Upper lobe of left lung (tissue), 6 donors: Measurements from ENCODE around the gene ANKRD62. TPM values are rescaled to one million over a fixed set of nuclear protein-coding genes. Genes with fewer than 3 reads are reported as not detected.

Experiments
- small RNA-seq, 4 donors: library from RNA; depleted of rRNA; stranded (forward); fragments of <200 nt; gene quantifications; one replicate each; pipeline ENCODE3, GENCODE V24; 2016
- total RNA-seq, 6 donors: library from RNA; depleted of rRNA in 4 of 6; stranded (reverse); fragments of >200 nt in 4 of 6; gene quantifications; one replicate each; pipeline versions ENCODE4 v1.1.0 to v1.2.1, GENCODE V29; 2016 to 2021
- donor health status: DM: no; HTN: no; CAD: no; lungs with moderate emphysema.
- donor health status: DM: no; HTN: yes; CAD: no; lungs with severe emphysema.

Gene ANKRD62
- total RNA-seq, 6 donors from 2014 or later: 0.30 to 6.3 (median 0.40) TPM; not detected in 3

Small RNA genes lying within 50 kb of the gene (small RNA-seq; reads per million reads assigned to genes)
- 0 reads per million in 4 donors for gene RNU6-324P

Other genes starting within 250 kb of the ANKRD62 start
- 10 to 100 TPM; 29.3 to 61.4 (median 50.0) TPM for gene CHMP1B, start 242.4 kb upstream of the ANKRD62 start, total RNA-seq
- 100 to 1,000 TPM in 1 of 6 donors, 10 to 100 TPM in 5; 37.4 to 114 (median 75.3) TPM for gene MPPE1, start 185.5 kb upstream of the ANKRD62 start, total RNA-seq
- gene IMPA2, start 112.3 kb upstream of the ANKRD62 start, total RNA-seq: 100 to 1,000 TPM in 2 of 6 donors, 10 to 100 TPM in 4; 59.3 to 111 (median 77.6) TPM
- gene CIDEA, start 160.5 kb downstream of the ANKRD62 start, total RNA-seq: not detected
- gene TUBB6, start 214.4 kb downstream of the ANKRD62 start, total RNA-seq: 100 to 1,000 TPM in 4 of 6 donors, 10 to 100 TPM in 2; 89.1 to 380 (median 157) TPM